Activated CD8-positive, alpha-beta memory T cell treated with anti-CD3 and anti-CD28 coated beads for 36 hours (primary cell): ENCODE results near the gene PIEZO2. TPM values are rescaled to one million over a fixed set of nuclear protein-coding genes. Genes with fewer than 3 reads are reported as not detected.
"Not testable (repeated sequence)": the region's sequence is repeated elsewhere in the genome, so short reads cannot be mapped to it uniquely, and the experiment has no call there.

Experiments
- CTCF ChIA-PET: fragments of 350-600 bp; sonication (Branson Sonifier 250); formaldehyde crosslinking; loops from one replicate; lab custom pipeline; 2021; ENCODE audit warnings: antibody characterized with exemption; lab: Charles Lee
- POLR2A ChIA-PET: fragments of 350-600 bp; sonication (Branson Sonifier 250); formaldehyde crosslinking; loops from one replicate; lab custom pipeline; 2021; ENCODE audit warnings: antibody characterized with exemption; lab: Charles Lee
- total RNA-seq, 2 experiments: library from RNA; stranded (reverse); gene quantifications; one replicate each; pipeline ENCODE4 v1.2.3, GENCODE V29; 2021

PIEZO2 gene
- total RNA-seq, 2 experiments from 2014 or later, result not detected

GRCh38 chr18:10892786-10893185 lies 256.6 kb downstream of the PIEZO2 start:
- CTCF ChIA-PET, result no interaction called here

GRCh38 chr18:10890022-10890421 lies 259.3 kb downstream of the PIEZO2 start:
- CTCF ChIA-PET, result no interaction called here
- POLR2A ChIA-PET, result no interaction called here

More at GRCh38 chr18:10892786-10893185, 256.6 kb downstream of the PIEZO2 start:
- POLR2A ChIA-PET, result no interaction called here

DNA sequence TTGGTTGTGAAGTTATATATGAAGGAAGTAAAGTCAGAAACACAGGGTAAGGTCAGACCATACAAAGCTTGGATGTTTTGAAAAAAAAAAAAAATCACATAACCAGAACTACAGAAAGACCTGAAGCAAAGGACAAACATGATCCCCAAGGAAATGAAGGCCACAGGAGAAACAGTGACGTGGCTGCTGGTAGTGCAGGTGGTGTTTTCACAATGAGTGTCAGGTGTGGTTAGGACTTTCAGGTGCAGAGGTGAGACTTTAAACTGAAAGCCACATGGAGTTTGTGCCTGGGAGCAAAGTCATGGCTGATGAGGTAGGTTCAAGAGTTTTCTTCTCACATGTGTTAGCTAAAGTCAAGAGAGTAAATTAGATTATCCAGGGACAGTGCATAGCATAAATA lies 270.7 kb downstream of the PIEZO2 start:
- ChIA-PET CTCF (no interaction called here), POLR2A (no interaction called here)

DNA sequence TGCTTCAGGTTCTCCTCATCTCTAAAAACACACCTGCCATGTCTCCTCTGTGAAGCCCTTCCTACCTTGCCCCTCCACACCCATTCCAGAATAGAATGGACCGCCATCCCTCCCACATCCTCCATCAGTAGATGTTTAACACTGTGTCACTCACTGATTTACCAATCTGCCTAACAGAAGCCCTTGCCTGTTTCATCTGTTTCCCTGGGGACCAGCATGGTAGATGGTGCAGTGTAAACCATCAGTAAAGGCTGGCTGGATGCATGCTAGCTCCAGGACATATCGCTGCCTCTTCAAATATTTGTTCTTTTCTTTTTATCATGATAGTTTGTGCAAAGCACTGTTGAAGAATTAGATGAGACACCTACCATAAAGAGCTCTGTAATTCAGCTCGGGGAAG lies 271.4 kb downstream of the PIEZO2 start:
- ChIA-PET CTCF (no interaction called here), POLR2A (no interaction called here)

- CTCF ChIA-PET, result no interaction called here
- POLR2A ChIA-PET, result no interaction called here
These were observed 273.6 kb downstream of the PIEZO2 start for GRCh38 chr18:10875811-10876210.

DNA sequence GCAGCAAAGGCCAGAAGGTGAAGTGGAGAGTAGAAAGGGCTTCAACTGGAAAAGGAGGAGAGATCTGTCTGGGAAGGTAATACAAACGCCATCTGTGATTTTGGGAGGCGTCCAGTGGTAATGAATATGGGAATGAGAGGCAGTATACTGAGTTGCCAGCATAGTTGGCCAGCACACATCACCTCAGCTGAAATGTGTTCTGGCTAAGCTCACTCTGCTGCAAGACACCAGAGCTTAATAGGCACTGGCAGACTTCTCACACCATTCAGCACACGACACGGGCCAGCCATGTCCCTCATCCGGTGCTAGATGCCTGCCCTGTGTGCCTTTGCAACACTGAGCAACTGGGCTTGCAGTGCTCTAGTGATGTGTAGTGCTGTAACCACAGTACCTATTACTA lies 277.1 kb downstream of the PIEZO2 start:
- ChIA-PET POLR2A (no interaction called here), CTCF (no interaction called here)

- POLR2A ChIA-PET, result no interaction called here
- CTCF ChIA-PET, result no interaction called here
These were observed 284.6 kb downstream of the PIEZO2 start for GRCh38 chr18:10864722-10865121.

DNA sequence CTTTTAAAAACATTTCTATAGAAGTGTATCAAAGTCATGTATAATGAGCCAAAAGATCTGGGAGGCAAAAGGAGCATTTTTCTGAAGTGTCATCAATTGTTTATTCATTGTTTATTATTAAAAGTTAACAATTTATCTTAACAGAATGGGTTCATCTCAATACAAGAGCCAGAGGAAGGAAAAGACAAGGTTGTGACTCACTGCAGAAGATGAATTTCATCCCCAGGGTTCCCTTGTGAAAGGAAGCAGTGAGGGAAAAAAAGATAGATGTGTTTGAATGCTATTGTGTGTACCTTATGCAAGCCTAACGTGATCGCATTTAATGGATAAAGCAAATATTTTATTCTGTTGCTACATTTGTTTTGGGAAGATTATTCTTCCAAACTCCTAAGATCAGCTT lies 286.3 kb downstream of the PIEZO2 start:
- CTCF ChIA-PET, result no interaction called here
- POLR2A ChIA-PET, result no interaction called here

DNA sequence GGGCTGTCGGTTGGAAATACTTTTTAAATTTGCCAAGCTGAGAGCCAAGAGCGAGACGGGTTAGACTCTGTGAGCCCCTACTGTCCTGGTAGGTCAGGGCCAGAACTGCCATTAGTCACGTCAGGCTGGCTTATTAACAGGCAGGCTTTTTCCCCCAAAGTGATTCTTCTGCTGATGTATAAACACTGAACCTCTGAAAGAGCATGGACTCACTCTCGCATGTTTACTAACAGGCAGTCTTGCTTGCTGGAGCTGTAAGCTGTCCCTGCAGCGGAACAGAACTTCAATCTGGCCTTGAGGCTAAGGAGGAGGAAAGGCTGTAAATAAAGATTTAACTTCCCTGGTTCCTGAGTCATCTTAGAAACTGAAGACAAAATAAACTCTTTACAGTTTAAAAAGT lies 288.4 kb downstream of the PIEZO2 start:
- ChIA-PET CTCF (no interaction called here), POLR2A (no interaction called here)

GRCh38 chr18:10860382-10860781 lies 289.0 kb downstream of the PIEZO2 start:
- CTCF ChIA-PET, result no interaction called here
- POLR2A ChIA-PET, result interaction anchor here (0.5 kb wide), 1 partner anchor 1411 kb away, joined by 3 read pairs; no protein-coding TSS in a partner anchor

GRCh38 chr18:10858477-10858876 lies 290.9 kb downstream of the PIEZO2 start:
- ChIA-PET CTCF (no interaction called here), POLR2A (no interaction called here)

DNA sequence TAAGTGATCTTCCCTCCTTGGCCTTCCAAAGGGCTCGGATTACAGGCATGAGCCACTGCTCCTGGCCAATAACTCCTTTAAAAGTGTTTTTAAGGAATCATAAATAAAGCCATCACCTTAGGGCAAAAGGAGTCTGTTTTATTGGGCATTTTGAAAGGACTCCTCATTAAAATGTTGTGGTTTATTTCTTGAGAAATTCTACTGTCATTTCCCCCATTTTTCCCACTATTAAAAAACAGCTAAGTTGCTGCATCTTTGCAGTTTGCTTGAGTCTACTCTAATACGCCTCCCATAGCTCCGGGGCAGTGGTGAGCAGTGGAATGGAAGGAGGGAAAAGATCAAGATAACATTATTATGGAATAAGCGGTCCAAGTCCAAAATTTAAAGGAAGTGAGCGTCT lies 293.2 kb downstream of the PIEZO2 start:
- POLR2A ChIA-PET, result no interaction called here
- CTCF ChIA-PET, result no interaction called here

DNA sequence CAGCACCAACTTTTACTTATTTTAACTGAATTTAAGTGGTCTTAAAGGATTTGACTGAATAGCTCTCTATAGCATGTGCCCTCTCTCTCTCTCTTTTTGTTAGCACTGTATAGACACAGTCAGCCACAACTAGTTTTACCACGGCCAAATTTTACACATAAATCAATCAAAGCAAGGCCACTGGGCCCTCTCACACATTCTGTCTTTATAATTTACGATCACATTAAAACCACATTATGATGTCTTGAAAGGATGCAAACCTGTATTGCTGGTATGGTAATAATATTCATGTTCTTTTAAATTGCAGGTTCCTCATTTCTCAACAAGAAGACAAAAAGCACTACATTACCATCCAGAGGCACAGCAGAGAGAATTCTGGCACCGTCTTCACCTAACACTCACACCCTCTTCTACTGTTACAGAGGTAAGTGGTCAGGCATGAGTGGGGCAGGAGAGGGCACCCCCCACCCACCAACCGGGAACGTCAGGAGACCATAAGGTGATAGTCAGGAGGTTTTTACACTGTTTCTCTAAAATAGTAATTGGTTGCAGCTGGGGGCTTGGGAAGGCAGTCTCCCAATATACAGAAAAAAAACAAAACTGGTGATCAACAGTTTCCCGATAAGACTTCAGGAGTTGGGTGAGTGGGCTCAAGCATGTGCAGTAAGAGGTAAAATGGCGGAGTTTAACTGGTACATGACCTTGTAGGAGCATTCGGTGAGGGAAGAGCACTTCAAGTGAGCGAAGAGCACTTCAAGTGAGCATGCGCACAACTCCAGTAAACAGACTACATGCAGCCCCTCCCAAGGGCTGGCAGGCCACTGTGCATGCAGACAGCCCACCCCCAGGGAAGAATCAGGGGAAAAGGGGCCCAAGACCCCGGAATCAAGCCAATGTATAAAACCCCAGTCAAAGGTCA lies 296.7 kb downstream of the PIEZO2 start:
- ChIA-PET CTCF (no interaction called here), POLR2A (no interaction called here)

- POLR2A ChIA-PET, result no interaction called here
These were observed 297.5 kb downstream of the PIEZO2 start for GRCh38 chr18:10851824-10852319.

GRCh38 chr18:10850840-10851239 lies 298.5 kb downstream of the PIEZO2 start:
- ChIA-PET CTCF (interaction anchor here (0.7 kb wide), 1 partner anchor 1385 kb away, joined by 3 read pairs; no protein-coding TSS in a partner anchor), POLR2A (interaction anchor here (0.7 kb wide), 1 partner anchor 232 kb away, joined by 7 read pairs; no protein-coding TSS in a partner anchor)

More at GRCh38 chr18:10851824-10852319, 297.5 kb downstream of the PIEZO2 start:
- CTCF ChIA-PET, result interaction anchor here (1.0 kb wide), 1 partner anchor 302 kb away, joined by 3 read pairs; no protein-coding TSS in a partner anchor

- CTCF ChIA-PET, result interaction anchor here (0.7 kb wide), 1 partner anchor 1386 kb away, joined by 3 read pairs; no protein-coding TSS in a partner anchor
- POLR2A ChIA-PET, result interaction anchor here (0.7 kb wide), 1 partner anchor 233 kb away, joined by 7 read pairs; no protein-coding TSS in a partner anchor
These were observed 299.2 kb downstream of the PIEZO2 start for GRCh38 chr18:10850216-10850615.

GRCh38 chr18:10847907-10848306 lies 301.5 kb downstream of the PIEZO2 start:
- CTCF ChIA-PET, result no interaction called here
- POLR2A ChIA-PET, result no interaction called here

GRCh38 chr18:10847408-10847790 lies 302.0 kb downstream of the PIEZO2 start:
- CTCF ChIA-PET, result no interaction called here
- POLR2A ChIA-PET, result no interaction called here

GRCh38 chr18:10846657-10847407 lies 302.5 kb downstream of the PIEZO2 start:
- CTCF ChIA-PET, result no interaction called here

GRCh38 chr18:10846035-10846434 lies 303.3 kb downstream of the PIEZO2 start:
- POLR2A ChIA-PET, result not testable (repeated sequence)

More at GRCh38 chr18:10846657-10847407, 302.5 kb downstream of the PIEZO2 start:
- POLR2A ChIA-PET, result no interaction called here

More at GRCh38 chr18:10846035-10846434, 303.3 kb downstream of the PIEZO2 start:
- CTCF ChIA-PET, result not testable (repeated sequence)
